Putamen (tissue), 1 donor: ENCODE results near the gene WDR74.
"Not testable (repeated sequence)": the region's sequence is repeated elsewhere in the genome, so short reads cannot be mapped to it uniquely, and the experiment has no call there.

Experiments
- DNase-seq: peaks from one replicate; pipeline ENCODE4 v3.0.0-alpha.2; 2016; ENCODE audit warnings: low spot score

Gene WDR74

GRCh38 chr11:62860835-62861563, 21.6 kb upstream of the WDR74 start:
- DNase-seq, result no peak

- not testable (repeated sequence) for DNase-seq
Measured at GRCh38 chr11:62859281-62859703, 19.9 kb upstream of the WDR74 start.

DNA sequence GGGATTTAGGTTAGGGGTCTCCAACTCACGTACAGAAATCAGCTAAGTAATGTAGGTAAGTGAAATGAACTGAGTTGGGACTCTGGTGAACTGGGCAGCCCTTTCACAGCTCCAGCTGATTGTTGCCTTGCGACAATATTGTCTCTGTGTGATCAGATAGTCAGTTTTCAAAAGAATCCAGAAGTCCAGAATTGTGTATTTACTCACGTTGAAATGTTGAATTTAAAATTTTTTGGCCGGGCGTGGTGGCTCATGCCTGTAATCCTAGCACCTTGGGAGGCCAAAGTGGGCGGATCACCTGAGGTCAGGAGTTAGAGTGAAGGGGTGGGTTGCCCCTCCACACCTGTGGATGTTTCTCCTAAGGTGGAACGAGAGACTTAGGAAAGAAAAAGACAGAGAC, 18.8 kb upstream of the WDR74 start:
- DNase-seq, result no peak

- DNase-seq, result no peak
Measured at GRCh38 chr11:62857541-62857982, 18.2 kb upstream of the WDR74 start.

DNA sequence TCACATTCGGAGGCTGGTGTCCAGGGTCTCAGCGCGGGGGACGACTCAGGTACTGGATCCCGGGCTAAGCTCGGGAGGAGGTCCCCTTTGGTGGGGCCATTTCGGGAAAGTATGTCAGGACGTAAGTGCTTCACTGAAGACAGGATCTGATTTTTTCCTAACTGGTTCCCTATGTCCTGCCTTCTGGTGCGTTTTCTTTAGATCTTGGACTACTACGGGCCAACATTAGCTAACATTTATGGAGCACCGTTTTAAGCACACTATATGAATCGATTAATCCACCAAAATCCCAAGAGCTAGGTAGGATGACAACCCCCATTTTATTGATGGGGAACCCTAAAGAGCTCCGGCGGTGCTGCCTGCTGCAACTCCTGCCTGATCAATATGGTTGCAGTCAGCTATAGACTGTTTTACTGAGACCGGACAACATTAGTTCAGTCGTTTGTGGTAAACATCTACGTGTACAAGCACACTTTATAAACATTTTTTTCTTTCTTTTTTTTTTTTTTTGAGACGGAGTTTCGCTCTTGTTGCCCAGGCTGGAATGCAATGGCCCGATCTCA, 17.0 kb upstream of the WDR74 start:
- DNase-seq, result no peak

GRCh38 chr11:62855571-62856332, 16.4 kb upstream of the WDR74 start:
- peak; percentile 94 for DNase-seq

DNA sequence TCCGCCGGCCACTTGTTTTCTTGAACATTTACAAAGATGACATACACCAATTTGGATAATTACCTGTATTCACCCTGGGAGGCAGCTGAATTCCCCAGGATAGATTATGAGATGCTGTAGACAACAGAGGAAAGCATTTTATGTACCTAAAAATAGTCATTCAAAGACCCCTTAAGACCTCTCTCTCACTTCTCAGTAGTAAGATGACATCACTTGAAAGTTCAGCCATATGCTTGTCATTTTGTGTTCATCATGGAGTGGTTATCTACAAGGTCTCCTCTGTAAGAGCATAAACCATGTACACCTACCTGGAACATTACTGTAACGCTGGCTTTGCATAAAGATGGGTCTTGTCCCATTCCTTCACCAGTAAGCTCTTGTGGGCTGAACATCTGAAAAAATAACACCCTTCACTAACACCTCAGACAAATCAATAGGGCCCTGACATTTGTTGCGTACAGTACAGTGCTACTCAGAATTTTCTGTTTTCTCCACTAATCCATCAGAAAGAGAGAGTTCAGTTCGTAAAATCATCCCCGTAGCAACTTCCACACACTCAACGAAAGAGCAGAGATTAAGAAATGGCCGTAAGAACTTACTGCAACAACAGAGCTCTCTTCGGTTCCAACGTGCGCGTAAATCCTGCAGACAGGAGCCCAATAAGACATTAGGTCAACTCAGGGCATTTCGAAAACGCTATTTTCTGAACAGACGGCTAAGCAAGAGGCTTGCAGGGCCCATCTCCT, 15.6 kb upstream of the WDR74 start:
- no peak for DNase-seq

DNA sequence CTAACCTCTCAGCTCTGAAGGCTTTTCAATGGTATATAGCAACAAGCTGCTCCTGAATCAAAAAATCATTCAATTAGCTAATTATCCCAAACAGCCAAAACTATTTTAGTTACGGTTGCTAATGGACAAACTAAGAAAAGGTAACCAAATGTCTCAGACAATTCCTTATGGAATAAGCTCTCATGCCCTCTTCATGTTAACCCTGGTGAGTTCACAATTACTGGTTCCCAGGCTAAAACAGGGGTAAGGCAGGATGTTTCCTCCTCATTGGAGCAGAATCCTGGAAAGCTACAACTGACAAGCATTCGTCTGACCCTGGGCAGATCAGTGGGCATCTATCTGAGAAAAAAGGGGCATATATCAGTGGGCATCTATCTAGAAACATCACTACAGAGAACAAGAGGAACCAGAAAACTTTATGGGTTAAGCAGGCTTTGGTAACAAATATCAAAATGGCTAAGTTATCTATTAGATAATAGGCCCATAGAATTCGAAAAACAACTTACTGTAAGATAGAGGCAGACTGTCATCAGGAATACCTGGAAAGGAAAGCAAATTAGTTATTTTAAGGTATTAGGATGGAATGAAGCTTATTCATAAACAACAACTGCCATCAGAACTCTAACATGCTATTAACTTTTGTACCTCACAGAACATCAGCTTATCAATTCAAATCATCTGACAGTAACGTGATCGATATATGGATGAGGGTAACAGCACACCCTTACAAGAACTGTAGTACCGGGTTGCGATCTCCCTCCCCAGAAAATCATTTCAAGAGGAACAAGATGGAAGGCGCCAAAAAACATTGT, 14.8 kb upstream of the WDR74 start:
- DNase-seq, result no peak

DNA sequence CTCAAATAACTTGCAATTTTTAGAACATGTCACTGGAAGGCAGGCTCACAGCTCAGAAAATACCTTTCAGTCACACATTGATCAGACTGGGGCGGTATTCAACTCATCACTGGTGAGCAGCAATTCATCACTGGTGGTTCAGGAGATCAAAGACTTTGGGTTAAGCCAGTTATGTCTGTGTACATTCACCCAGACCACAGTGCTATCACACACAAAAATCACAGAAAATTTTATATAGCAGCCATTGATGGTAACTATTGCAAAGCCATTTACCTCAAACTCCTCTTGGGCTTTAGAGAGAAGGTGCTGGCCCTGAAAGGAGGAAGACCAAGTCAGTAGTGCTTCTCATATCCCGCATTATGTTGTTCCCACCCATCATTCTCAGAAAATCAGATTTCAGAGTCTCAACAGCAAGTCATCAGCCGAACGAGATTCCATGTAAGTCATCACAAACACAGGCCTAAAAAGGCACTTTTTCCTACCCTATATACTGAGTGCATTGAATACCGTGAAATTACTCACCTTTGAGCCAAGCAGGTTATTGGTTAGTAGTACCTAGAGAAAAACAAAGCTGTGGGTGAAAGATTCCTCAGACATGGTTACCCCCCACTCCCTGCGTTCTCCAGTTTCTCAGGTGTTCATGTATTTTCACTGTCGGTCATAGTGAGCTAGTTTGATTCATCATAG, 14.0 kb upstream of the WDR74 start:
- DNase-seq, result no peak

GRCh38 chr11:62852523-62853188, 13.3 kb upstream of the WDR74 start:
- no peak for DNase-seq

GRCh38 chr11:62851807-62852522, 12.6 kb upstream of the WDR74 start:
- no peak for DNase-seq

DNA sequence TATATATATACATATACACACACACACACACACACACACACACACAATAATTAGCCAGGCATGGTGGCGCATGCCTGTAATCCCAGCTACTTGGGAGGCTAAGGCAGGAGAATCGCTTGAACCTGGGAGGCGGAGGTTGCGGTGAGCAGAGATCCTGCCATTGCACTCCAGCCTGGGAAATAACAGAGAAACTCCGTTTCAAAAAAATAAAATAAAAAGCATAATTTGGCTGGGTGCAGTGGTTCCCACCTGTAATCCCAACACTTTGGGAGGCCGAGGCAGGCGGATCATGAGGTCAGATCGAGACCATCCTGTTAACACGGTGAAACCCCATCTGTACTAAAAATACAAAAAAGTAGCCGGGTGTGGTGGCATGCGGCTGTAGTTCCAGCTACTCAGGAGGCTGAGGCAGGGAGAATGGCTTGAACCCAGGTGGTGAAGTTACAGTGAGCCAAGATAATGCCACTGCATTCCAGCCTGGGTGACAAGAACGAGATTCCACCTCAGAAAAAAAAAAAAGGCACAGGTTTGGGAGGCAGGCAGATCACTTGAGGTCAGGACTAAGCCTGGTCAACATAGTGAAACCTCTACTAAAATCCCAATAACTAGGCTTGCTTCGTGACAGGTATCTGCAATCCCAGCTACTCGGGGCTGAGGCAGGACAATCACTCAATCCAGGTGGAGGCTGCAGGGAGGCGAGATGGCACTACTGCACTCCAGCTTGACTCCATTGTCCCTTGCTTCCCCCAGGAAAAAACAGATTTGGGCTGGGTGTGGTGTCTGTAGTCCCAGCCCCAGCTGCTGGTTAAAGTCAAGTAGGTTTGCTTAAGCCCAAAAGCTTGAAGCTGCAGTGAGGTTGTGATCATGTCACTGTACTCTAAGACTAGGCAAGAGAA, 11.8 kb upstream of the WDR74 start:
- DNase-seq, result no peak

- no peak for DNase-seq
Measured at GRCh38 chr11:62847767-62848314, 8.5 kb upstream of the WDR74 start.

- no peak for DNase-seq
Measured at GRCh38 chr11:62846177-62846576, 6.8 kb upstream of the WDR74 start.

- no peak for DNase-seq
Measured at GRCh38 chr11:62844154-62844553, 4.8 kb upstream of the WDR74 start.

- no peak for DNase-seq
Measured at GRCh38 chr11:62843466-62843865, 4.1 kb upstream of the WDR74 start.

DNA sequence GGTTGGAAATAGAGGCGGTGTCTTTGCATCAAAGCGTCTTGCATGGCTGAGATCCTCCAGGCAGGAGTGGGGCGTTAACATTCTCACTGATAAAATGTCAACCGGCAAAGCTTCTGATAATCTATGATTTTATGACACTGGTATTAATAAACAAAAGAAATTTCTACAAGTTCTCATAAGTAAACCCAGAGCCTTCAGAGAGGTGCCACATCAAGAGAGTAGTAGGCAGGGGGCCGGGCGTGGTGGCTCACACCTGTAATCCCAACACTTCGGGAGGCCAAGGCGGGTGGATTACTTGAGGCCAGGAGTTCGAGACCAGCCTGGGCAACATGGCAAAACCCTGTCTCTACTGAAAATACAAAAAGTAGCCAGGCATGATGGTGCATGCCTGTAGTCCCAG, 3.5 kb upstream of the WDR74 start:
- not testable (repeated sequence) for DNase-seq

- DNase-seq, result no peak
Measured at GRCh38 chr11:62842171-62842741, 2.9 kb upstream of the WDR74 start.
